Esophagus muscularis mucosa (tissue), 4 donors: ENCODE results near the gene DIP2B. TPM values are rescaled to one million over a fixed set of nuclear protein-coding genes. Genes with fewer than 3 reads are reported as not detected.

Source experiments
- DNase-seq: peaks from one replicate; pipeline ENCODE4 v3.0.0-alpha.2; 2017; ENCODE audit errors: extremely low spot score
- H3K27ac ChIP-seq, 4 donors: fragments of 200-600 bp; sonication (generic); replicated peaks in 1 of 4; 1 replicate in 3 of 4; 2 replicates in 1 of 4; pipeline ENCODE4 v1.5.1; 2016 to 2019; ENCODE audit warnings: mild to moderate bottlenecking in 1 of 4
- H3K27me3 ChIP-seq, 4 donors: fragments of 200-600 bp; sonication (generic); one replicate each; pipeline versions ENCODE4 v1.5.1 to v1.6.0; 2016 to 2019
- H3K36me3 ChIP-seq, 4 donors: fragments of 200-600 bp; sonication (generic); one replicate each; pipeline ENCODE4 v1.5.1; 2016 to 2019
- H3K4me1 ChIP-seq, 4 donors: fragments of 200-600 bp; sonication (generic); one replicate each; pipeline ENCODE4 v1.5.1; 2016 to 2019
- H3K4me3 ChIP-seq, 4 donors: fragments of 200-600 bp; sonication (generic); 1 replicate in 2 of 4; 2 replicates in 2 of 4; pipeline ENCODE4 v1.5.1; 2016 to 2019; ENCODE audit warnings: mild to moderate bottlenecking in 4 of 4, moderate library complexity in 1 of 4
- H3K9me3 ChIP-seq, 4 donors: fragments of 200-600 bp; sonication (generic); 1 replicate in 3 of 4; 2 replicates in 1 of 4; pipeline ENCODE4 v1.5.1; 2016 to 2019
- CTCF ChIP-seq, 3 experiments: fragments of 200-600 bp in 2 of 3; fragments of 450-650 bp in 1 of 3; sonication (generic) in 2 of 3; IDR thresholded peaks; one replicate each; pipeline ENCODE4 v1.5.1; 2017 to 2019; ENCODE audit warnings: antibody characterized with exemption in 3 of 3, mild to moderate bottlenecking in 2 of 3, moderate library complexity in 1 of 3
- EP300 ChIP-seq: sonication (generic); formaldehyde crosslinking; IDR thresholded peaks from one replicate; pipeline ENCODE4 v1.6.1; 2017; ENCODE audit warnings: antibody characterized with exemption
- POLR2A ChIP-seq: fragments of 450-650 bp; IDR thresholded peaks from one replicate; pipeline ENCODE4 v1.6.1; 2017; ENCODE audit warnings: antibody characterized with exemption, moderate library complexity, mild to moderate bottlenecking, low read depth
- POLR2AphosphoS5 ChIP-seq, 2 donors: sonication (generic); formaldehyde crosslinking; IDR thresholded peaks; one replicate each; pipeline ENCODE4 v1.6.1; 2017; ENCODE audit warnings: antibody characterized with exemption in 2 of 2
- WGBS: methylation state at CpG from one replicate; pipeline ENCODE4 v1.1.5; 2018; 5-methylcytosine and 5-hydroxymethylcytosine counted together
- intact Hi-C: fragments of 100-400 bp; cut with DNase I; formaldehyde crosslinking; loops from one replicate; pipeline ENCODE4 v1.15.1; 2023
- total RNA-seq, 4 donors: library from RNA; depleted of rRNA; stranded (reverse); fragments of >200 nt; gene quantifications; one replicate each; pipeline versions ENCODE4 v1.1.0 to v1.2.1, GENCODE V29; 2016

DIP2B gene
- total RNA-seq, 4 donors from 2014 or later, result 18.7 to 23.0 (median 20.6) TPM

- intact Hi-C loops, result no loop called here
- 78% methylated on average over 6 of the region's 6 CpGs for WGBS
These were observed 129.2 kb downstream of the DIP2B start for GRCh38 chr12:50633955-50634354.

GRCh38 chr12:50634379-50634778 lies 129.6 kb downstream of the DIP2B start:
- intact Hi-C loops, result no loop called here
- Histone ChIP-seq H3K4me3 (no peak overlapping the region), H3K27ac (no peak overlapping the region), H3K27me3 (no peaks in the 10 kb centered on the region), H3K36me3 (peaks cover 0 to 17% (median 8%) of the 10 kb centered on the region in 4 donors), H3K9me3 (no peaks in the 10 kb centered on the region), H3K4me1 (peaks cover 5 to 27% (median 14%) of the 10 kb centered on the region in 4 donors)
- WGBS, result 91% methylated on average over 2 of the region's 2 CpGs
- TF ChIP-seq POLR2AphosphoS5 (IDR thresholded peaks at IDR 0.05), result no peak
- no peak for TF ChIP-seq CTCF (IDR thresholded peaks at IDR 0.05)
- TF ChIP-seq POLR2A, result no peak
- no peak for TF ChIP-seq EP300
- no peak for DNase-seq

More at GRCh38 chr12:50633955-50634354, 129.2 kb downstream of the DIP2B start:
- Histone ChIP-seq H3K27ac (no peak overlapping the region), H3K9me3 (no peaks in the 10 kb centered on the region), H3K36me3 (peaks cover 0 to 21% (median 9%) of the 10 kb centered on the region in 4 donors), H3K27me3 (no peaks in the 10 kb centered on the region), H3K4me3 (no peak overlapping the region), H3K4me1 (peaks cover 5 to 27% (median 14%) of the 10 kb centered on the region in 4 donors)
- no peak for DNase-seq
- TF ChIP-seq POLR2A (no peak), EP300 (no peak), POLR2AphosphoS5 (IDR thresholded peaks at IDR 0.05) (no peak), CTCF (IDR thresholded peaks at IDR 0.05) (no peak)

DNA sequence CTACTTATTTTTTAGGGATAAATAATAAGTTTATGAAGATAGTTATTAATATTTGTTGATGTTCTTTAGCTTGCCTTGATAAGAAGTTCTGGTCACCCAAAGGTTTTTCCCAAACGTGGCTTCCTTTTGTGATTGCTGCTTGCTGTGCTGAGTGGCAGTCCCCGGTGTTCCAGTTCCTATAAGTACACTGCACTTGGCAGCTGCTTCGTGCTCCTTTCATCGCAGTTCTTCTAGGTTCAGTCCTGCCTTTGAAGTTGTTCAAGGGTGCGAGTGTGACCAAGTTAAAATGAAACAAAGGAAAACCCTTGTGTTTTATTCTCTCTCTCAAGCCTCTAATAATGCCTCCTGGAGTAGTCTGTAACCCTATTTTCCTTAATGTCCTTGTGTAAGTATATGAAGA lies 130.6 kb downstream of the DIP2B start:
- Histone ChIP-seq H3K4me1 (peaks cover 5 to 27% (median 14%) of the 10 kb centered on the region in 4 donors), H3K9me3 (no peaks in the 10 kb centered on the region), H3K4me3 (no peak overlapping the region), H3K27ac (no peak overlapping the region), H3K36me3 (peaks cover 0 to 16% (median 8%) of the 10 kb centered on the region in 4 donors), H3K27me3 (no peaks in the 10 kb centered on the region)
- intact Hi-C loops, result no loop called here
- WGBS, result 65% methylated on average over 5 of the region's 5 CpGs
- no peak for DNase-seq
- TF ChIP-seq CTCF (IDR thresholded peaks at IDR 0.05), result no peak
- no peak for TF ChIP-seq EP300
- no peak for TF ChIP-seq POLR2A
- TF ChIP-seq POLR2AphosphoS5 (IDR thresholded peaks at IDR 0.05), result no peak

DNA sequence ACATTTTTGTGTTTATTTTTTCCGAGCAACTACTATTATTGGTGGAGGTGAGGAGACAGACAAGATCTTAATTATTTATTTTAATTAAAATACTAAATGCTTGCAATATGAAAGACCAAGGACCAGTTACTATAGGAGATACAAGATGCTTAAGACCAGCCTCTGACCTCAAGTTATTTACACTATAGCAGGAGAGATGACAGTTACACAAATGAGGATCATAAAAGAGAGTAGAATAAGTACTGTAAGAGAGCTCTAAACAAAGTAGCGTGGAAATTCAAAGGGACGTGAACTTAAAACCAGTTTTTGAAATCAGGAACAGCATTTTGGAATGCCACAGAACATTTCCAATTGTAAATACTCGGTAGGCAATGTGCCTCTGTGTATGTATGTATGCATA lies 131.1 kb downstream of the DIP2B start:
- Histone ChIP-seq H3K36me3 (peaks cover 0 to 14% (median 8%) of the 10 kb centered on the region in 4 donors), H3K27me3 (no peaks in the 10 kb centered on the region), H3K4me1 (peaks cover 5 to 27% (median 14%) of the 10 kb centered on the region in 4 donors), H3K4me3 (no peak overlapping the region), H3K27ac (no peak overlapping the region), H3K9me3 (no peaks in the 10 kb centered on the region)
- 89% methylated on average over 4 of the region's 4 CpGs for WGBS
- TF ChIP-seq CTCF (IDR thresholded peaks at IDR 0.05) (no peak), POLR2A (no peak), EP300 (no peak), POLR2AphosphoS5 (IDR thresholded peaks at IDR 0.05) (no peak)
- intact Hi-C loops, result no loop called here
- no peak for DNase-seq

- Histone ChIP-seq H3K36me3 (peaks cover 0 to 14% (median 11%) of the 10 kb centered on the region in 4 donors), H3K27me3 (no peaks in the 10 kb centered on the region), H3K4me3 (no peak overlapping the region), H3K27ac (no peak overlapping the region), H3K9me3 (no peaks in the 10 kb centered on the region), H3K4me1 (peaks cover 5 to 27% (median 14%) of the 10 kb centered on the region in 4 donors)
- DNase-seq, result no peak
- intact Hi-C loops, result no loop called here
- 87% methylated on average over 3 of the region's 3 CpGs for WGBS
- no peak for TF ChIP-seq POLR2AphosphoS5 (IDR thresholded peaks at IDR 0.05)
- TF ChIP-seq EP300, result no peak
- TF ChIP-seq CTCF (IDR thresholded peaks at IDR 0.05), result no peak
- TF ChIP-seq POLR2A, result no peak
These were observed 131.7 kb downstream of the DIP2B start for GRCh38 chr12:50636505-50636904.
